BLaER1 (cell line): Measurements from ENCODE around the gene MAP3K5.

Experiments
- H3K27ac ChIP-seq: shearing (Covaris generic); formaldehyde crosslinking; 2 replicates; pipeline ENCODE4 v1.8.1; 2022
- H3K27me3 ChIP-seq: shearing (Covaris generic); formaldehyde crosslinking; 2 replicates; pipeline ENCODE4 v1.8.1; 2022
- H3K36me3 ChIP-seq: shearing (Covaris generic); formaldehyde crosslinking; 2 replicates; pipeline ENCODE4 v1.8.1; 2022
- H3K4me1 ChIP-seq: shearing (Covaris generic); formaldehyde crosslinking; 2 replicates; pipeline ENCODE4 v1.8.1; 2022
- H3K4me2 ChIP-seq: shearing (Covaris generic); formaldehyde crosslinking; 2 replicates; pipeline ENCODE4 v1.8.1; 2022
- H3K4me3 ChIP-seq: shearing (Covaris generic); formaldehyde crosslinking; 2 replicates; pipeline ENCODE4 v1.8.1; 2022
- H3K9ac ChIP-seq: shearing (Covaris generic); formaldehyde crosslinking; 2 replicates; pipeline ENCODE4 v1.8.1; 2022
- H3K9me3 ChIP-seq: shearing (Covaris generic); formaldehyde crosslinking; 2 replicates; pipeline ENCODE4 v1.8.1; 2022
- H4K20me1 ChIP-seq: shearing (Covaris generic); formaldehyde crosslinking; 2 replicates; pipeline ENCODE4 v1.8.1; 2022
- Cebpa-rat ChIP-seq: shearing (Covaris generic); IDR thresholded peaks from 2 replicates; pipeline ENCODE4 v1.8.1; 2022

MAP3K5 gene

GRCh38 chr6:136524936-136525413 is 267.3 kb downstream of the MAP3K5 start:
- Histone ChIP-seq H4K20me1 (no peaks in the 10 kb centered on the region), H3K4me3 (no peak overlapping the region), H3K9me3 (no peaks in the 10 kb centered on the region), H3K36me3 (no peaks in the 10 kb centered on the region), H3K27ac (no peak overlapping the region), H3K27me3 (no peaks in the 10 kb centered on the region), H3K9ac (no peak overlapping the region), H3K4me1 (no peaks in the 10 kb centered on the region), H3K4me2 (no peak overlapping the region)
- TF ChIP-seq Cebpa-rat = no peak

- no peaks in the 10 kb centered on the region for H3K9me3 ChIP-seq
- H3K4me2 ChIP-seq = no peak overlapping the region
- no peaks in the 10 kb centered on the region for H3K36me3 ChIP-seq
- H3K27me3 ChIP-seq = no peaks in the 10 kb centered on the region
- no peaks in the 10 kb centered on the region for H4K20me1 ChIP-seq
- no peak overlapping the region for H3K4me3 ChIP-seq
- H3K9ac ChIP-seq = no peak overlapping the region
- H3K4me1 ChIP-seq = no peaks in the 10 kb centered on the region
- no peak for TF ChIP-seq Cebpa-rat
- no peak overlapping the region for H3K27ac ChIP-seq
These were observed 267.8 kb downstream of the MAP3K5 start for GRCh38 chr6:136524339-136524935.

GRCh38 chr6:136523196-136523595 is 269.1 kb downstream of the MAP3K5 start:
- no peak for TF ChIP-seq Cebpa-rat
- Histone ChIP-seq H3K9ac (no peak overlapping the region), H3K27ac (no peak overlapping the region), H3K4me3 (no peak overlapping the region), H3K27me3 (no peaks in the 10 kb centered on the region), H4K20me1 (no peaks in the 10 kb centered on the region), H3K36me3 (no peaks in the 10 kb centered on the region), H3K4me2 (no peak overlapping the region), H3K4me1 (no peaks in the 10 kb centered on the region), H3K9me3 (no peaks in the 10 kb centered on the region)

GRCh38 chr6:136522636-136523035 is 269.6 kb downstream of the MAP3K5 start:
- H3K27me3 ChIP-seq = no peaks in the 10 kb centered on the region
- H3K9ac ChIP-seq = no peak overlapping the region
- H3K4me3 ChIP-seq = no peak overlapping the region
- no peaks in the 10 kb centered on the region for H4K20me1 ChIP-seq
- no peaks in the 10 kb centered on the region for H3K4me1 ChIP-seq
- no peaks in the 10 kb centered on the region for H3K36me3 ChIP-seq
- TF ChIP-seq Cebpa-rat = no peak
- no peaks in the 10 kb centered on the region for H3K9me3 ChIP-seq
- H3K4me2 ChIP-seq = no peak overlapping the region
- H3K27ac ChIP-seq = no peak overlapping the region

GRCh38 chr6:136521911-136522310 is 270.4 kb downstream of the MAP3K5 start:
- Histone ChIP-seq H3K4me3 (no peak overlapping the region), H4K20me1 (no peaks in the 10 kb centered on the region), H3K4me1 (no peaks in the 10 kb centered on the region), H3K27ac (no peak overlapping the region), H3K9ac (no peak overlapping the region), H3K4me2 (no peak overlapping the region), H3K36me3 (no peaks in the 10 kb centered on the region), H3K9me3 (no peaks in the 10 kb centered on the region), H3K27me3 (no peaks in the 10 kb centered on the region)
- no peak for TF ChIP-seq Cebpa-rat

- Histone ChIP-seq H3K9me3 (no peaks in the 10 kb centered on the region), H3K27ac (no peak overlapping the region), H3K27me3 (no peaks in the 10 kb centered on the region), H3K9ac (no peak overlapping the region), H3K36me3 (no peaks in the 10 kb centered on the region), H3K4me2 (no peak overlapping the region), H3K4me3 (no peak overlapping the region), H3K4me1 (no peaks in the 10 kb centered on the region), H4K20me1 (no peaks in the 10 kb centered on the region)
- TF ChIP-seq Cebpa-rat = no peak
These were observed 270.9 kb downstream of the MAP3K5 start for GRCh38 chr6:136521427-136521826.

- Histone ChIP-seq H3K4me2 (no peak overlapping the region), H3K4me3 (no peak overlapping the region), H3K27me3 (no peaks in the 10 kb centered on the region), H3K9me3 (no peaks in the 10 kb centered on the region), H4K20me1 (no peaks in the 10 kb centered on the region), H3K36me3 (no peaks in the 10 kb centered on the region), H3K4me1 (no peaks in the 10 kb centered on the region), H3K27ac (no peak overlapping the region), H3K9ac (no peak overlapping the region)
- TF ChIP-seq Cebpa-rat = no peak
These were observed 271.8 kb downstream of the MAP3K5 start for GRCh38 chr6:136520517-136520916.

GRCh38 chr6:136517582-136517981 is 274.7 kb downstream of the MAP3K5 start:
- TF ChIP-seq Cebpa-rat = no peak
- H3K9me3 ChIP-seq = no peaks in the 10 kb centered on the region
- H3K9ac ChIP-seq = no peak overlapping the region
- H3K27me3 ChIP-seq = no peaks in the 10 kb centered on the region
- no peaks in the 10 kb centered on the region for H4K20me1 ChIP-seq
- no peaks in the 10 kb centered on the region for H3K4me1 ChIP-seq
- H3K4me2 ChIP-seq = no peak overlapping the region
- H3K36me3 ChIP-seq = no peaks in the 10 kb centered on the region
- no peak overlapping the region for H3K4me3 ChIP-seq
- no peak overlapping the region for H3K27ac ChIP-seq

GRCh38 chr6:136517002-136517401 is 275.3 kb downstream of the MAP3K5 start:
- Histone ChIP-seq H3K36me3 (no peaks in the 10 kb centered on the region), H3K4me2 (no peak overlapping the region), H3K4me1 (no peaks in the 10 kb centered on the region), H3K9me3 (no peaks in the 10 kb centered on the region), H3K27ac (no peak overlapping the region), H3K9ac (no peak overlapping the region), H3K4me3 (no peak overlapping the region), H3K27me3 (no peaks in the 10 kb centered on the region), H4K20me1 (no peaks in the 10 kb centered on the region)
- TF ChIP-seq Cebpa-rat = no peak

GRCh38 chr6:136514591-136514990 is 277.7 kb downstream of the MAP3K5 start:
- Histone ChIP-seq H3K4me2 (no peak overlapping the region), H3K9me3 (no peaks in the 10 kb centered on the region)

GRCh38 chr6:136511926-136512325 is 280.4 kb downstream of the MAP3K5 start:
- no peak overlapping the region for H3K4me3 ChIP-seq
- no peaks in the 10 kb centered on the region for H3K9me3 ChIP-seq
- no peak overlapping the region for H3K4me2 ChIP-seq
- H4K20me1 ChIP-seq = no peaks in the 10 kb centered on the region
- no peaks in the 10 kb centered on the region for H3K36me3 ChIP-seq
- no peak overlapping the region for H3K9ac ChIP-seq
- H3K4me1 ChIP-seq = peaks cover 7% of the 10 kb centered on the region; the same call in 1 of the 2 replicates
- no peak overlapping the region for H3K27ac ChIP-seq
- no peak for TF ChIP-seq Cebpa-rat
- H3K27me3 ChIP-seq = no peaks in the 10 kb centered on the region

More at GRCh38 chr6:136514591-136514990, 277.7 kb downstream of the MAP3K5 start:
- no peak for TF ChIP-seq Cebpa-rat
- Histone ChIP-seq H3K4me1 (no peaks in the 10 kb centered on the region), H3K27ac (no peak overlapping the region), H3K27me3 (no peaks in the 10 kb centered on the region), H3K36me3 (no peaks in the 10 kb centered on the region), H3K9ac (no peak overlapping the region), H4K20me1 (no peaks in the 10 kb centered on the region), H3K4me3 (no peak overlapping the region)
